Measurements from ENCODE around the gene TTC7B.

The TTC7B gene

DNA sequence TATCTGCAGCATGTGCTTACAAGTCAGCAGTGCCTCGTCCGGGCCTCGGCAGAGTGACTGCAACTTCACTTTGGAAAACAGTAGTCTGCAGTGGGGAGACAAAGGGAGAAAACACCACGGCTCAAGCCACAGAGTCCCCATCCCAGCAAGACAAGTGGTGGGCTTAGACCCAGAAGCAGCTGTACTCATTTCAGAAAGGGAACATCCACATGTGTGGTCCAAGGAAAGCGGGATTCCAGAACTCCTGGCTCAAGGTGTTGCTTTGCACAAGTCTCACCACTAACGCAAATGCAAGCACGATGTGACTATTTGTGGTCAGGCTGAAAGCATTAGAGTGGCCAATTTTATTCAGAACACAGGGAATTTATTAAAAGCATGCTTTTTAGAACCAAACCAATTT is 198.3 kb downstream of the TTC7B start:
- DNase-seq (ENCODE audit: low read depth) = no peak

DNA sequence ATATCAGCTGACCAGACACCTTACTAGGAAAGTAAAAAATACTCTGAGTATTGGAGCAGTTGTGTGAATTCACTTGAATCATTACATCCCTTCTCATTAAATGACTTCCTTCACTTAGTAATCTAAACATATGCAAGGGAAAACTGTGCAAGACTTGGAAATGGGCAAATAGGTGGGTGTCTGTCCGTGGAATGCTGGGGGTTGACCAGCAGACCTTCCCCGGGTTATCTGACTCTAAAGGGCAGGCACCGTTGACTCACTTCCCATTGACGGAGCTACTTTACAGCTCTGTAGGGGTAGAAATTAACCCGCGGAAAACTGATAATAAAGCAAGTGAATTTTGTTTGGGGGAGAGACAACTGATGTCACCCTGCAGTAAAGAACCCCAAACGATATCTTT is 199.3 kb downstream of the TTC7B start:
- no peak for DNase-seq (ENCODE audit: low read depth)

GRCh38 chr14:90616313-90616712 is 199.9 kb downstream of the TTC7B start:
- DNase-seq (ENCODE audit: low read depth) = no peak

DNA sequence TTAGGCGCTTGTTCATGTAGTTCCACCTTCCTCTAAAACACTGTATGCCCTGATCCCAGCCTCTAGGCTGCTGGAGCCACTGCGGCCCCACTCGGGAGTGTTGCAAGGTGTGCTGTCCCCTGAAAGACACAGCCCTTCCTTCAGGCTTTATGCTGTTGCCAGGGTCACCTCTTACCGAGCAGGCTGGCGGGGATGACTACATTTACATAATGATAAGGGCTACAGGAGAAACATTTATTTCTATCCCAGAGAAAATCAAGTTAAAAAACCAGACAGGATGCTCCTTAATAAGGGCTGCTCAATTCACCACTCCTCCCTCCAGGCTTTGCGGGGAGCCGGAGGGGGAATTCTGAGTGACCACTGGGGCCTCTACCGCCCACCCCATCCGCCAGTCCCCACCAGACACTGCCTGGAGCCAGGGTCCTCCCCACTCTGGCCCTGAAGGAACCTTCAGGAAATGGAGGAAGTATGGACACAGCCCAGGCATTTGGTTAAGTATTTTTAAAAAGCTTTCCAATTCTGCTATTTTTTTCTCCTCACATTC is 200.6 kb downstream of the TTC7B start:
- DNase-seq (ENCODE audit: low read depth) = no peak

DNA sequence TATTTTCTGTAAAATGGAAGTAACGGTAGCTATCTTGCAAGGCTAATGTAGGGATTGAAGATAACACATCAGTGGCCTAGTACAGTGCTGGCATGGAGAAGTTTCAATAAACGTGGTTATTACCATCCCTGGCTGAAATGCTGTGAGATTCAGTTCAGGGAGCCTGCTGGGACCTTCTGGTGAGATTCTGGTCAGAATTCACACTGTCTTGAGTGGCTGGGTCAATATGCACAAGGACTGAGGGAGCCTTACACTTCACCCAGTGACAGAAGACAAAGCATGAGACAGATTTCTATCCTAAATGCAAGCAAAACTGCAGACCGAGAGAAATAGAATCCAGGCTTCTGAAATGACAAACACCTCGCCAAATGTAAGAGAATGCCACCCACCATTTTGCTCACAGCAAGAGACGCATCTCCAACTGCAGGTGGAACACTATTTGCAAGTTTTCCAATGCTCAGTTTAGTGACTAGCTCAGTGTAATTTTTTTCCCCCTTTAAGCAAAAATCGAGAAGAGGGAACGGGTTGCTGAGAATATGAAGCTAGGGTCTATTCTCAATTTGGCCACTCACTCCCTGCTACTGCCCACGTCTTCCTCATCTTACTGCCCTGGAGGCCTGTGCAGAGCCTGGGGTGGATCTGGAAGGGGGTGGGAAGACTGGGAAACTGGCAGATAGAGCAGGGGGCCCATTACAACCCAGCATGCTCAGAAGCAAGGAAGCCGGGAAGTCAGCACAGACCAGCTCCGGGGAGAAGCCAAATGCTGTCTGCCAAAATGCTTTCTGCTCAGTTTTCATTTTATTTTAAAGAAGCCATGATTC is 201.3 kb downstream of the TTC7B start:
- DNase-seq (ENCODE audit: low read depth) = no peak

GRCh38 chr14:90613997-90614396 is 202.2 kb downstream of the TTC7B start:
- no peak for DNase-seq (ENCODE audit: low read depth)

DNA sequence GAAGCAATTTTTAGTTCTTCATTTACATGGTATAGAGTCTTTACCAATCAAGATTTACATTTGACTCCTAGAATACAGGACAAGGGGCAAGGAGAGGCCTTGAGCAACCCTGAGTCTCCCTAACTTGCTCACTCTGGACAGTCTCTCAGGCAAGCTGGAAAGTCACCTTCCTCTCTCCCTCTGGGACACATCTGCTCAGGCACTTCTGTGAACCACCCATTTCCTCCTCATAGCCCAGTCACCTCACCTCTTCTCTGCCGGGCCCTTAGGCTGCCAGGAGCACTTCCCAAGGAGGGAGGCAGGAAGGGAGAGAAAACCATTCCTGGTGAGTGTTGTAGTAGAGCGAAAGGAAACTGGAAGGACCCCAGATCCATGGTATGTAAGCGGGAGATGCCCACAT is 202.8 kb downstream of the TTC7B start:
- no peak for DNase-seq (ENCODE audit: low read depth)

DNA sequence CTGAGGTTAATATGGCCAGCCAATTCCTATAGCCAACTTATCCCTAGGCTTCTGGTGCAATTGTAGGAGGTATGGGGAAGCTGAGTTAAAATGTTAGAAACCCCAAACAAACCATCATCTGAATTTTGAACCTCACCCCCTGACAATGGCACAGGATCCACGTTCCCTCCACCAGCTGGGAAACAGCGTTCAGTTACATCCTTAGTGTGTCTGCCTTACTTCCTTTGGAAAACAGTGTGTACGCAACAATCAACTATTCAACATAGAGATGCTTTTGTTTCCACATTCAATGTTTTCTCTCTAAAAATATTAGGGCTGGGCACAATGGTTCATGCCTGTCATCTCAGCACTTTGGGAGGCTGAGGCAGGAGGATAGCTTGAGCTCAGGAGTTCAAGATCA is 203.4 kb downstream of the TTC7B start:
- no peak for DNase-seq (ENCODE audit: low read depth)

DNA sequence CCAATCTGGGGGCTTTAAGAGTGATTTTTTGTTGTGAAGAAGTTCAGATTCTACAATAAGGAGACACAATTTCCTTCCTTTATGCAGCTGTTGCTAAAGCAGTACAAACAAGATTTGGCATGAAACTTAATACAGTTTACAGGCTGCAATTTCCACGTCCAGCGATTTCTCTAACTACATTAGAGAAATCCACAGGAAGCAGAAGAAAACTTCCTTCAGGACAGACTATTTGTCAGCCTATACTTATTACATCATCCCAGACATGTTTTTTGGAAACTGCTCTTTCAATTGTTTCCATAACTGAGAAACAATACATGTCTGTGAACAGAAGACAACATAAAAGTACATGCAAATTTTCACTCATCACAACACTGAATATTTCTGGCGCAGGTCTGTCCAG is 204.3 kb downstream of the TTC7B start:
- DNase-seq (ENCODE audit: low read depth) = no peak

DNA sequence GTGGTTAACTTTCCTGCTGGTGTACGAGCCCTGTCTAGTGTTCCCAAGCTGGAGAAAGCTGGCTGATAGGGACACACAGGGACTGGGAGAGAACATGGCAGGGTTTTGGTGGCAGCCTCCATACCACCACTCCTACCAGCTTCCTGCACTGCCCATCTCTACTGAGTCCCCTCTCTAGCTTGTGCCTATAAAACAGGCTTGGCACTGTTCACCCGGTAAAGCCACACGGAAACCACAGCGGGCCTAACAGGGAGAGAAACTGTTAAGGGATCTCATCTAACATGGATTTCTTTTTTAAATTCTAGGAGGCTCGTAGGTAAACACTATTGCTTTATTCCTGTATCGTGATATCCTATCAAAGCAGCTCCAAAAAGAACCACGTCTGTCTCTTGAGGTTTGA is 204.7 kb downstream of the TTC7B start:
- DNase-seq (ENCODE audit: low read depth) = no peak

- DNase-seq (ENCODE audit: low read depth) = no peak
These were observed 205.7 kb downstream of the TTC7B start for GRCh38 chr14:90610346-90611040.

GRCh38 chr14:90609376-90609775 is 206.9 kb downstream of the TTC7B start:
- no peak for DNase-seq (ENCODE audit: low read depth)

- no peak for DNase-seq (ENCODE audit: low read depth)
These were observed 207.3 kb downstream of the TTC7B start for GRCh38 chr14:90608929-90609341.

- no peak for DNase-seq (ENCODE audit: low read depth)
These were observed 207.9 kb downstream of the TTC7B start for GRCh38 chr14:90608281-90608680.

- DNase-seq (ENCODE audit: low read depth) = no peak
These were observed 209.1 kb downstream of the TTC7B start for GRCh38 chr14:90607141-90607540.

GRCh38 chr14:90606434-90606833 is 209.8 kb downstream of the TTC7B start:
- DNase-seq (ENCODE audit: low read depth) = no peak

DNA sequence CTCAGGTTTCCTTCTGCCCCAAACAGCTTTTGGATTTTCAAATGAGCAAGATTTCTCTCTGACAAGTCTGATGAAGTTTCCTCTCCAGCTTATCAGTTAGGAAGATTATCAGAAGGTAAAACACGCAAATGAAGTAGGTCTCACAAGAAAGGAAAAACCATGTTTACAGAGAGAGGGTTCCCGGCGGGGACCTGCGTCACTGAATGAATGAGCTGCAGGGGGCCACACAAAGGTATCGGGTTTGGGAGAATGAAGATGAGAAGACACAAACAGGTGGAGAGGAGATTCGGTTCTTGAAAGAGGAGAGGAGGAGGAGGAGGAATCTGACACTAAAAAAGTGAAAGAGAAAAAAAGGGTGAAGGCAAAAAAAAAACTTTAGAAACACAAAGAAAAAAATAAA is 210.8 kb downstream of the TTC7B start:
- DNase-seq (ENCODE audit: low read depth) = no peak

GRCh38 chr14:90604356-90604755 is 211.9 kb downstream of the TTC7B start:
- no peak for DNase-seq (ENCODE audit: low read depth)

DNA sequence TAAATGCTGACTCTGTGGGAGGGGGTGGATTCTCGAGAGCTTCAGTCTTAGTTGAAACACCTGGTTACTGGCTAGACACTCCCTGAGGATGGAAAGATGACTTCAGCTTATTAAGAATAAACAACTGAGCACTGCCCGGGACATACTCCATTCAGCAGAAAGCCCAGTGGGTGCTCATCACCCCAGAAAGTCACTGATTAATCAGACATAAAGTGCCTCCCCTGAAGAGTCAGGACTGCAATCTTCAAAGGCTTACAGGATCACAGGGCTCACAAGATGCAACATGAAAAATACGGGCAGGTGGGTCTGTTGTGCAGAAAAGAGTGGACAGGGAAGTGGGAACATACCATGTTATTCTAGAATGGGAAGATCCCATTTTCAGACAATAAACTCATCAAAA is 212.4 kb downstream of the TTC7B start:
- DNase-seq (ENCODE audit: low read depth) = no peak

DNA sequence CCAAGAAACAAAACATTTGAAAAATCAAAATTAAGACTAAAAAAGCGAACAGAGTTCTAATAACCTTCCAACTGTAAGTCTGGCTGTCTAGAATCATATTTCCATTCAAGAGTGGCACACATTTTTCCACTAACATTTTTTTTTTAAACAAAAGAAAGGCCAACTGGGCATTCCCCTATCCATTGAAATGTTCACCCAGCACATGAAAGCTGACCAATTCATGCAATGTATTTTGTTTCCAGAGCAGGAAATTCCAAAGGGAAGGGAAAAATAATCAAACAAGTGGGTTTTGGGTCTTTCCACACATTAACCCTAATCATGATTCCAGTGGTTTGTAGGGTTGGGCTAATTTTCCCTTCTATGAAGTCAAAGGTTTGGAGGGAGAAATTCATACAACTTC is 212.9 kb downstream of the TTC7B start:
- no peak for DNase-seq (ENCODE audit: low read depth)

GRCh38 chr14:90602088-90602687 is 214.0 kb downstream of the TTC7B start:
- no peak for DNase-seq (ENCODE audit: low read depth)

DNA sequence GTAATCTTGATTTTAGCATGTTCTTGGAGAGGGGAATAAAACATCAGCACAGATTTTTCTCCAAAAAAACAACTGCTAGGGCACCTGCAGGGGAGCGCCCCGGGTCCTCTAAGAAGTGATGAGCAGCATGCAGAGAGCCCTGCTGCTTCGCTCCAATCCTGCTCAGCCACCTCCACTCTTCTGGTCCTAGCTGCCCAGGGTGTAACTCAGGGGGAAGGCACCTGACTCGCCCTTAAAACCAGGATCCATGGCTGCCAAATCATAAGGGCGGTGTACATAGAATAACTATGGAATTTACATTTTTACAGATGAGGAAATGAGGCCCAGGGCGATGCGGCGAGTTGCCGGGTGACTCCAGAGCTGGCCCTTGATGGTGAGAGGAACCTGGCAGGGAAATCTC is 214.7 kb downstream of the TTC7B start:
- no peak for DNase-seq (ENCODE audit: low read depth)

GRCh38 chr14:90600619-90601018 is 215.6 kb downstream of the TTC7B start:
- DNase-seq (ENCODE audit: low read depth) = no peak

Measured in HS-27A (cell line).